Uterus (tissue), 2 donors: ENCODE results near the gene CACNA1F.

Experiments
- CTCF ChIP-seq, 4 experiments: fragments of 200-600 bp in 2 of 4; fragments of 450-650 bp in 2 of 4; sonication (generic) in 2 of 4; IDR thresholded peaks; one replicate each; pipeline ENCODE4 v1.5.1; 2016 to 2019; ENCODE audit warnings: antibody characterized with exemption in 4 of 4, mild to moderate bottlenecking in 2 of 4, moderate library complexity in 1 of 4
- POLR2A ChIP-seq, 2 donors: fragments of 450-650 bp; IDR thresholded peaks; one replicate each; pipeline ENCODE4 v1.6.1; 2016; ENCODE audit warnings: antibody characterized with exemption in 2 of 2, mild to moderate bottlenecking in 1 of 2, moderate library complexity in 1 of 2

GRCh38 chrX:49231333-49232000 is 1.7 kb downstream of the CACNA1F start:
- no peak for TF ChIP-seq CTCF (IDR thresholded peaks at IDR 0.05)
- TF ChIP-seq POLR2A (IDR thresholded peaks at IDR 0.05): no peak
